ENCODE data around the gene APBB3. TPM values are rescaled to one million over a fixed set of nuclear protein-coding genes. Genes with fewer than 3 reads are reported as not detected.

The APBB3 gene, protein sequence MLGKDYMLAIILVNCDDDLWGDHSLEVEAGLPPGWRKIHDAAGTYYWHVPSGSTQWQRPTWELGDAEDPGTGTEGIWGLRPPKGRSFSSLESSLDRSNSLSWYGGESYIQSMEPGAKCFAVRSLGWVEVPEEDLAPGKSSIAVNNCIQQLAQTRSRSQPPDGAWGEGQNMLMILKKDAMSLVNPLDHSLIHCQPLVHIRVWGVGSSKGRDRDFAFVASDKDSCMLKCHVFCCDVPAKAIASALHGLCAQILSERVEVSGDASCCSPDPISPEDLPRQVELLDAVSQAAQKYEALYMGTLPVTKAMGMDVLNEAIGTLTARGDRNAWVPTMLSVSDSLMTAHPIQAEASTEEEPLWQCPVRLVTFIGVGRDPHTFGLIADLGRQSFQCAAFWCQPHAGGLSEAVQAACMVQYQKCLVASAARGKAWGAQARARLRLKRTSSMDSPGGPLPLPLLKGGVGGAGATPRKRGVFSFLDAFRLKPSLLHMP
- total RNA-seq = 100 to 1,000 TPM in 1 of 6 donors, 10 to 100 TPM in 5; 14.1 to 127 (median 28.4) TPM

DNA sequence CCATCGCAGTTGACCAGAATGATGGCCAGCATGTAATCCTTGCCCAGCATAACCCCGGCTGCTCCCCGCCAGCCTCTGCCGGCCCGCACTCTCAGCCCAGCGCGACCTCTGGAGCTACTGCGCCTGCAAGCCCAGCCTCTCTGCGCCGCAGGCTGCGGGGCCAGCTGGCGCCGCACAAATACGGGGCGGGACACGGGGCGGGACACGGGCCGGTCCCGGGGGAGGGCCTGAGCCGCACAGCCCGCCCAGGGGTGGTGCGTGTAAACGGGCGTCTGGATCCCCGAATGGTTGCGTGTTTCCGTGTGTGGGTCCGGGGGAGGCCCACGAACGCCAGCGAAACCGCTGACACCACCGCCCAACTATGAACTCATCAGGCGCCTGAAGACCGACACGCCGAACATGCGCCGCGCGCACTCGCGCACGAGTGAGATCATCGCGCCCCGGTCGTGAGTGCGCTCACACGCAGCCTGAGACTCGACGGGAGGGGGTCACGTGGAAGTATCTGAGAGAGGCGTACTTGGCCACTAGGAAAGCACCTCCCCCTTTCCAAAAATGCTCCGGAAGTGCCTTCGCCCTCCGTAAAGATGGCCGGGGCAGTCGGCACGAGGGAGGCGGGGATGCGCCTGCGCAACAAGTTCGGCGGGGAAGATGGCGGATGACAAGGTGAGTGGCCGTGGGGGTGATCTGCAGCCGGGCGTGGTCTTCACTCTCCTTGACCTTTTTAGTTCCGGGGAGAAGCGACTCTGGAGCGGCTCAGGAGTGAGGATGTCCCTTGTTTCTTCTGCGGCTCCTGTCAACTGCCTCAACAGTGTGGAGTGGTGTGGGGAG is at the start of gene APBB3, which contains the start of gene SLC35A4:
Gene APBB3 (minus strand): TSS at position 403 of the 828 bp plus-strand sequence. CDS start 353 bp downstream, at position 50.
Gene SLC35A4 (plus strand): TSS at position 633 of the 828 bp plus-strand sequence. CDS start 2,342 bp downstream, outside the sequence.
- DNase-seq = peak; percentile 98
- Histone ChIP-seq H3K4me1 (peaks cover 47 to 58% (median 57%) of the 10 kb centered on the region in 4 donors), H3K9me3 (no peaks in the 10 kb centered on the region), H3K36me3 (peaks cover 0 to 37% (median 17%) of the 10 kb centered on the region in 4 donors), H3K27me3 (no peaks in the 10 kb centered on the region), H3K27ac (peak within 1 kb of the TSS; percentile 94 to 97 (median 94)), H3K4me3 (peak within 1 kb of the TSS; percentile 71 to 85 (median 74))
- peak; percentile 94 to 95 for TF ChIP-seq POLR2AphosphoS5 (IDR thresholded peaks at IDR 0.05)
- TF ChIP-seq, protein P1, sequence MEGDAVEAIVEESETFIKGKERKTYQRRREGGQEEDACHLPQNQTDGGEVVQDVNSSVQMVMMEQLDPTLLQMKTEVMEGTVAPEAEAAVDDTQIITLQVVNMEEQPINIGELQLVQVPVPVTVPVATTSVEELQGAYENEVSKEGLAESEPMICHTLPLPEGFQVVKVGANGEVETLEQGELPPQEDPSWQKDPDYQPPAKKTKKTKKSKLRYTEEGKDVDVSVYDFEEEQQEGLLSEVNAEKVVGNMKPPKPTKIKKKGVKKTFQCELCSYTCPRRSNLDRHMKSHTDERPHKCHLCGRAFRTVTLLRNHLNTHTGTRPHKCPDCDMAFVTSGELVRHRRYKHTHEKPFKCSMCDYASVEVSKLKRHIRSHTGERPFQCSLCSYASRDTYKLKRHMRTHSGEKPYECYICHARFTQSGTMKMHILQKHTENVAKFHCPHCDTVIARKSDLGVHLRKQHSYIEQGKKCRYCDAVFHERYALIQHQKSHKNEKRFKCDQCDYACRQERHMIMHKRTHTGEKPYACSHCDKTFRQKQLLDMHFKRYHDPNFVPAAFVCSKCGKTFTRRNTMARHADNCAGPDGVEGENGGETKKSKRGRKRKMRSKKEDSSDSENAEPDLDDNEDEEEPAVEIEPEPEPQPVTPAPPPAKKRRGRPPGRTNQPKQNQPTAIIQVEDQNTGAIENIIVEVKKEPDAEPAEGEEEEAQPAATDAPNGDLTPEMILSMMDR (IDR thresholded peaks at IDR 0.05) = peak in 2 of 6 experiments; percentile 24 to 30
- peak in 3 of 4 donors; percentile 61 to 94 (median 84) for TF ChIP-seq POLR2A (IDR thresholded peaks at IDR 0.05)
- peak in 2 of 4 donors; percentile 68 to 90 for TF ChIP-seq EP300 (IDR thresholded peaks at IDR 0.05)
- 0 to 1% methylated on average over 37 to 61 of the region's 74 CpGs for WGBS, 2 donors
- peak; percentile 96 for ATAC-seq (ENCODE audit: low FRiP score in 2 of 2)

DNA sequence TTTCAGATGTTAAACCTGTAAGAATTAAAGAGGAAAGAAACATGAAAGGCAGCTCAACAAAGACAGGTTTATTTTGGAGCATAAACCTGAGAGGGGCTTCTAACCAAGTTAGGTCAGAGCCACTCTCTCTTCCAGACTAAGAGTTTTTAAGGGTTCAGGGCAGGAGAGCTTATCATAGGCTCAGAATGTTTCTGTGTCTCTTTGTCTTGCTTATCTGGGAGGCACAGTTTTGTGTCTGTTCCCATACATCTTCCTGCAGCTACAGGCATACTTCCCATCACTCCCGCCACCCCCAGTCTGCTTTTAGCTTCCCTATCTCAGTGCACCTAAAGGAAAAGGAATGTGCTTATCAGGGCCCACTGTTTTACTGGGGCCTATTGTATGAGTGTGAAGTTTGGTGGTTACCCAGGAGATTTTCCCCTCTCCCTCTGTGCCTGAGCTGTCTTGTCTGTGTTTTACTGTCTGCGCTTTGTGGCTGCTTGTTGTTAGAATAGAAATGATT is 46.7 kb upstream of the APBB3 start:
- Histone ChIP-seq H3K36me3 (no peaks in the 10 kb centered on the region), H3K27me3 (no peaks in the 10 kb centered on the region), H3K9me3 (no peaks in the 10 kb centered on the region), H3K4me3 (no peak overlapping the region), H3K27ac (peak overlapping the region; percentile 65 to 86 (median 74)), H3K4me1 (peaks cover 22 to 38% (median 31%) of the 10 kb centered on the region in 4 donors)
- TF ChIP-seq POLR2AphosphoS5 (IDR thresholded peaks at IDR 0.05) (peak in 1 of 2 donors; percentile 68), EP300 (IDR thresholded peaks at IDR 0.05) (peak in 1 of 4 donors; percentile 48), POLR2A (IDR thresholded peaks at IDR 0.05) (no peak)
- DNase-seq = peak in 1 of 2 donors; percentile 48
- 47 to 52% methylated on average over 2 of the region's 2 CpGs for WGBS, 2 donors
- ATAC-seq (ENCODE audit: low FRiP score in 2 of 2) = no peak

DNA sequence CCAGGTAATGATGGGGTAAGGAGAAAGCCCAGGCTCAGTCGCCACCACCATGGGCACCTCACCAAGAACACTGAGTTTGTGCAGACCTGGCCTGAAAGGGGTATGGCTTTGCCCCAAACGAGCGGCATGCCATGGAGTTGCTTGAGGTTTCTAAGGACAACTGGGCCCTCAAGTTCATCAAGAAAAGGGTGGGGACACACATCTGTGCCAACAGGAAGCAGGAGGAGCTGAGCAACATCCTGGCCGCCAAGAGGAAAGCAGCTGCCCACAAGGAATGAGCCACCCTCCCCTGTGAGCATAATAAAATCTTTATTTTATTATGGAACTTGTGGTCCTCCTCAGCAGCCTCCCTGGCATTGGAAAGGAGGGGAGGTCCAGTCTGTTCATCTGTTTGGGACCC is 44.7 kb upstream of the APBB3 start:
- ATAC-seq (ENCODE audit: low FRiP score in 2 of 2) = peak; percentile 57 to 80
- DNase-seq = peak in 1 of 2 donors; percentile 72
- WGBS, 2 donors = 49 to 50% methylated on average over 4 of the region's 4 CpGs

DNA sequence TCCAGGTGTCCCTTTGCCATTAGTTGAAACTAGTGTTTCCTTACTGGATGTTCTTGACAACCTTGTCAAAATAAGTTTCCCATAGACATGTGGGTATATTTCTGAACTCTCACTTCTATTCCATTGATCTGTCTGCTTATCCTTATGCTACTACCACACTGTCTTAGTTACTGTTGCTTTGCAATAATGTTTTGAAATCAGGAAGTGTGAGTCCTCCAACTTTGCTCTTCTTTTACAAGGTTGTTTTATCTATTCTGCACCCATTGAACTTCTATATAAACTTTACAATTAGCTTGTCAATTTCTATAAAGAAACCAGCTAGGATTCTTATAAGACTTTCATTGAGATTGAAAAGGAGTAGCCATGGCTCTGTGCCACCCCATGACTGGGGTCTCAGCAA is 44.3 kb upstream of the APBB3 start:
- Histone ChIP-seq H3K27ac (peak overlapping the region; percentile 54 to 86 (median 66)), H3K4me1 (peaks cover 22 to 38% (median 31%) of the 10 kb centered on the region in 4 donors), H3K36me3 (no peaks in the 10 kb centered on the region), H3K9me3 (no peaks in the 10 kb centered on the region), H3K27me3 (no peaks in the 10 kb centered on the region), H3K4me3 (no peak overlapping the region)
- TF ChIP-seq, protein P1 (IDR thresholded peaks at IDR 0.05) = no peak
- no peak for TF ChIP-seq POLR2AphosphoS5 (IDR thresholded peaks at IDR 0.05)
- TF ChIP-seq POLR2A (IDR thresholded peaks at IDR 0.05) = no peak
- TF ChIP-seq EP300 (IDR thresholded peaks at IDR 0.05) = no peak
- DNase-seq (no peak), ATAC-seq (ENCODE audit: low FRiP score in 2 of 2) (peak in 1 of 2 donors; percentile 43)

More for the DNA sequence above, 44.7 kb upstream of the APBB3 start:
- Histone ChIP-seq H3K4me1 (peaks cover 22 to 38% (median 31%) of the 10 kb centered on the region in 4 donors), H3K36me3 (no peaks in the 10 kb centered on the region), H3K4me3 (no peak overlapping the region), H3K27me3 (no peaks in the 10 kb centered on the region), H3K9me3 (no peaks in the 10 kb centered on the region), H3K27ac (peak overlapping the region; percentile 54 to 86 (median 66))
- TF ChIP-seq EP300 (IDR thresholded peaks at IDR 0.05) = peak in 2 of 4 donors; percentile 38 to 58
- TF ChIP-seq, protein P1 (IDR thresholded peaks at IDR 0.05) = no peak
- peak; percentile 65 to 75 for TF ChIP-seq POLR2AphosphoS5 (IDR thresholded peaks at IDR 0.05)
- peak in 1 of 4 donors; percentile 33 for TF ChIP-seq POLR2A (IDR thresholded peaks at IDR 0.05)
